OCI-LY3 (cell line): Measurements from ENCODE around the gene AKIRIN1.
"Not testable (repeated sequence)": the region's sequence is repeated elsewhere in the genome, so short reads cannot be mapped to it uniquely, and the experiment has no call there.

Source experiments
- H2AFZ ChIP-seq: fragments of 200-600, 300-600 bp; shearing (Covaris generic); 2 replicates; pipeline ENCODE4 v1.6.0; 2014; ENCODE audit warnings: antibody characterized with exemption, low read depth, low read length
- H3K27ac ChIP-seq: fragments of 200-600, 300-600 bp; sonication (generic); 2 replicates; pipeline ENCODE4 v1.5.1; 2014; ENCODE audit warnings: mild to moderate bottlenecking, low read length, moderate library complexity, mixed read lengths
- H3K27me3 ChIP-seq: fragments of 200-600, 300-600 bp; sonication (generic); 2 replicates; pipeline ENCODE4 v1.6.1; 2014; ENCODE audit warnings: low read depth, low read length, mixed read lengths
- H3K36me3 ChIP-seq: fragments of 200-600, 300-600 bp; sonication (generic); replicated peaks from 2 replicates; pipeline ENCODE3; 2014; ENCODE audit warnings: low read depth, low read length, mixed read lengths
- H3K4me1 ChIP-seq: fragments of 300-600, 200-600 bp; sonication (generic); 2 replicates; pipeline ENCODE4 v1.6.1; 2014; ENCODE audit warnings: low read length, mixed read lengths
- H3K4me2 ChIP-seq: fragments of 200-600, 300-600 bp; sonication (generic); 2 replicates; pipeline ENCODE4 v1.6.1; 2014; ENCODE audit warnings: low read length, mixed read lengths
- H3K4me3 ChIP-seq: fragments of 300-600, 200-600 bp; sonication (generic); 2 replicates; pipeline ENCODE4 v1.5.1; 2014; ENCODE audit warnings: antibody characterized with exemption, mild to moderate bottlenecking, low read length, moderate library complexity
- H3K79me2 ChIP-seq: fragments of 300-600, 200-600 bp; shearing (Covaris generic); 2 replicates; pipeline ENCODE4 v1.6.1; 2014; ENCODE audit warnings: mild to moderate bottlenecking, low read length, mixed read lengths
- H3K9ac ChIP-seq: fragments of 300-600, 200-600 bp; shearing (Covaris generic); 2 replicates; pipeline ENCODE4 v1.6.0; 2014; ENCODE audit warnings: mild to moderate bottlenecking, low read length, moderate library complexity
- H3K9me3 ChIP-seq: fragments of 200-600, 300-600 bp; shearing (Covaris generic); 2 replicates; pipeline ENCODE4 v1.6.1; 2014; ENCODE audit warnings: low read length, mixed read lengths; ENCODE audit not compliant: insufficient read depth
- H4K20me1 ChIP-seq: fragments of 200-600, 300-600 bp; sonication (generic); 2 replicates; pipeline ENCODE4 v1.6.1; 2016; ENCODE audit warnings: low read length, mixed read lengths; ENCODE audit not compliant: insufficient read depth
- CTCF ChIP-seq: fragments of 200-600, 300-600 bp; sonication (generic); IDR thresholded peaks from 2 replicates; pipeline ENCODE4 v1.5.1; 2014; ENCODE audit warnings: antibody characterized with exemption, low read length, low read depth
- EZH2phosphoT487 ChIP-seq: fragments of 200-600 bp; shearing (Covaris generic); IDR thresholded peaks from 2 replicates; pipeline ENCODE4 v1.6.1; 2018; ENCODE audit warnings: antibody characterized with exemption, mixed run types, low read depth

The AKIRIN1 gene

GRCh38 chr1:38973659-38974437 is 17.2 kb upstream of the AKIRIN1 start:
- no peak overlapping the region for H3K27ac ChIP-seq
- H3K4me1 ChIP-seq = no peaks in the 10 kb centered on the region
- no peaks in the 10 kb centered on the region for H3K36me3 ChIP-seq
- no peaks in the 10 kb centered on the region for H3K9me3 ChIP-seq
- no peak overlapping the region for H3K9ac ChIP-seq
- H2AFZ ChIP-seq = no peak overlapping the region
- no peak for TF ChIP-seq CTCF
- TF ChIP-seq EZH2phosphoT487 = no peak
- no peaks in the 10 kb centered on the region for H3K27me3 ChIP-seq
- H3K79me2 ChIP-seq = no peaks in the 10 kb centered on the region
- no peaks in the 10 kb centered on the region for H4K20me1 ChIP-seq
- no peak overlapping the region for H3K4me3 ChIP-seq
- H3K4me2 ChIP-seq = no peak overlapping the region

- not testable (repeated sequence) for H3K9me3 ChIP-seq, H3K36me3 ChIP-seq, H4K20me1 ChIP-seq, H3K4me1 ChIP-seq, H3K4me3 ChIP-seq, H3K9ac ChIP-seq, H3K79me2 ChIP-seq, H2AFZ ChIP-seq, H3K27ac ChIP-seq, H3K27me3 ChIP-seq, H3K4me2 ChIP-seq
Measured at GRCh38 chr1:38977399-38978244, 13.5 kb upstream of the AKIRIN1 start.

- H3K4me3 ChIP-seq, H3K79me2 ChIP-seq, H2AFZ ChIP-seq, H3K27ac ChIP-seq, H3K27me3 ChIP-seq, H3K9me3 ChIP-seq, H3K4me2 ChIP-seq, H4K20me1 ChIP-seq, H3K4me1 ChIP-seq, H3K9ac ChIP-seq, H3K36me3 ChIP-seq: not testable (repeated sequence)
Measured at GRCh38 chr1:38978245-38978542, 12.9 kb upstream of the AKIRIN1 start.

GRCh38 chr1:38979380-38979779 is 11.7 kb upstream of the AKIRIN1 start:
- H3K4me2 ChIP-seq, H2AFZ ChIP-seq: not testable (repeated sequence)

GRCh38 chr1:38989979-38990378 is 1.1 kb upstream of the AKIRIN1 start:
- peak overlapping the region; percentile 80 for H3K4me2 ChIP-seq
- peaks cover 24% of the 10 kb centered on the region for H4K20me1 ChIP-seq
- peaks cover 40% of the 10 kb centered on the region for H3K79me2 ChIP-seq
- peak overlapping the region; percentile 84 for H3K4me3 ChIP-seq
- peaks cover 11% of the 10 kb centered on the region for H3K36me3 ChIP-seq
- peak overlapping the region; percentile 62 for H3K27ac ChIP-seq
- no peak for TF ChIP-seq EZH2phosphoT487
- H3K9ac ChIP-seq = peak overlapping the region; percentile 71
- H3K4me1 ChIP-seq = peaks cover 15% of the 10 kb centered on the region
- H2AFZ ChIP-seq = 0 out of 2 replicates have a peak overlapping the region, but pooled peaks have one; percentile 6
- no peaks in the 10 kb centered on the region for H3K27me3 ChIP-seq
- no peaks in the 10 kb centered on the region for H3K9me3 ChIP-seq

More at GRCh38 chr1:38979380-38979779, 11.7 kb upstream of the AKIRIN1 start:
- H3K9me3 ChIP-seq, H3K4me3 ChIP-seq, H4K20me1 ChIP-seq, H3K36me3 ChIP-seq, H3K27me3 ChIP-seq, H3K4me1 ChIP-seq, H3K27ac ChIP-seq, H3K79me2 ChIP-seq, H3K9ac ChIP-seq: not testable (repeated sequence)

- Histone ChIP-seq H4K20me1 (peaks cover 28% of the 10 kb centered on the region), H3K36me3 (peaks cover 14% of the 10 kb centered on the region), H3K4me2 (peak overlapping the region; percentile 80), H3K27ac (peak overlapping the region; percentile 62), H2AFZ (0 out of 2 replicates have a peak overlapping the region, but pooled peaks have one; percentile 6), H3K9me3 (no peaks in the 10 kb centered on the region), H3K9ac (peak overlapping the region; percentile 71), H3K4me1 (peaks cover 15% of the 10 kb centered on the region), H3K4me3 (peak overlapping the region; percentile 84), H3K27me3 (no peaks in the 10 kb centered on the region), H3K79me2 (peaks cover 44% of the 10 kb centered on the region)
- TF ChIP-seq CTCF = no peak
- no peak for TF ChIP-seq EZH2phosphoT487
Measured at GRCh38 chr1:38990386-38990737, 714 bp upstream of the AKIRIN1 start.
